Kidney (tissue), 14 donors: Measurements from ENCODE around the gene CRYZL1. TPM values are rescaled to one million over a fixed set of nuclear protein-coding genes. Genes with fewer than 3 reads are reported as not detected.

Experiments used
- DNase-seq, 5 donors: peaks; one replicate each; pipeline ENCODE4 v3.0.0-alpha.2; 2013 to 2020
- FAIRE-seq: peaks from 2 replicates; lab custom pipeline; 2012; peaks lifted over from hg19 to GRCh38; lab: Jason Lieb, UNC
- H3K27ac ChIP-seq, 2 donors: one replicate each; pipeline ENCODE4 v1.7.0; 2013; ENCODE audit warnings: low read depth in 2 of 2, low read length in 2 of 2, inconsistent platforms in 1 of 2
- H3K27me3 ChIP-seq: one replicate; pipeline ENCODE4 v1.7.1; 2013; ENCODE audit warnings: low read length, inconsistent platforms; ENCODE audit not compliant: control insufficient read depth, insufficient read depth
- H3K36me3 ChIP-seq, 3 donors: one replicate each; pipeline versions ENCODE4 v1.7.0 to v1.7.1; 2013; ENCODE audit warnings: low read length in 3 of 3, control low read depth in 1 of 3, inconsistent platforms in 1 of 3; ENCODE audit not compliant: insufficient read depth in 3 of 3, control insufficient read depth in 2 of 3
- H3K4me1 ChIP-seq, 3 donors: one replicate each; pipeline versions ENCODE4 v1.7.0 to v1.7.1; 2013; ENCODE audit warnings: low read length in 3 of 3, inconsistent platforms in 1 of 3, low read depth in 1 of 3; ENCODE audit not compliant: control insufficient read depth in 2 of 3, insufficient read depth in 2 of 3
- H3K4me3 ChIP-seq, 3 donors: one replicate each; pipeline versions ENCODE4 v1.7.0 to v1.8.1; 2013; ENCODE audit warnings: low read length in 3 of 3, control low read depth in 1 of 3, inconsistent platforms in 1 of 3
- H3K9ac ChIP-seq, 3 donors: one replicate each; pipeline versions ENCODE4 v1.7.0 to v1.7.1; 2013; ENCODE audit warnings: low read length in 3 of 3, control low read depth in 1 of 3, inconsistent platforms in 1 of 3
- H3K9me3 ChIP-seq, 3 donors: one replicate each; pipeline versions ENCODE4 v1.7.0 to v1.7.1; 2013; ENCODE audit warnings: low read length in 3 of 3, control low read depth in 1 of 3, inconsistent platforms in 1 of 3; ENCODE audit not compliant: control insufficient read depth in 2 of 3, insufficient read depth in 1 of 3
- CTCF ChIP-seq: IDR thresholded peaks from 3 replicates; pipeline ENCODE4 v1.5.1; 2012; ENCODE audit warnings: mild to moderate bottlenecking, moderate library complexity, borderline replicate concordance; ENCODE audit not compliant: insufficient read depth; ENCODE audit errors: extremely low read depth
- intact Hi-C: fragments of 100-400 bp; cut with DNase I; formaldehyde crosslinking; loops from one replicate; pipeline ENCODE4 v1.11.1; 2022
- polyA plus RNA-seq: library from polyadenylated mRNA; stranded (reverse); fragments of 350-450 nt; fragmentation: Illumina TruSeq; extraction: RNeasy Lipid Tissue Mini Kit (QIAGEN cat#74804); gene quantifications from one replicate; pipeline ENCODE4 v1.2.3, GENCODE V29; 2014; ENCODE audit warnings: low read depth, low replicate concordance; ENCODE audit not compliant: insufficient read depth
- total RNA-seq: library from RNA; stranded (reverse); fragmentation: NEBNext Ultra II Directional; extraction: Animal tissue kit (Norgen Biotek cat#: 25700); gene quantifications from one replicate; pipeline ENCODE4 v1.2.1, GENCODE V29; 2021
- donor health status: control.
- donor health status: control.
- donor health status: control.
- donor health status: control.
- donor health status: control.
- donor health status: DM: yes; HTN: yes; CAD: no.
- donor health status: Normal renal cell carcinoma (clear cell type).

The CRYZL1 gene
- total and polyA plus RNA-seq, 2 donors from 2014 or later: 34.1 to 40.8 TPM

GRCh38 chr21:33566514-33566913 is 75.0 kb downstream of the CRYZL1 start:
- Histone ChIP-seq H3K27me3 (no peaks in the 10 kb centered on the region), H3K9me3 (no peaks in the 10 kb centered on the region), H3K4me3 (no peak overlapping the region), H3K36me3 (peaks cover 0 to 44% (median 18%) of the 10 kb centered on the region in 3 donors), H3K4me1 (no peaks in the 10 kb centered on the region), H3K9ac (no peak overlapping the region), H3K27ac (no peak overlapping the region)
- FAIRE-seq (no peak), DNase-seq (no peak)
- intact Hi-C loops: no loop called here
- TF ChIP-seq CTCF: no peak

GRCh38 chr21:33562389-33562788 is 79.2 kb downstream of the CRYZL1 start:
- Histone ChIP-seq H3K27ac (no peak overlapping the region), H3K4me1 (no peaks in the 10 kb centered on the region), H3K4me3 (no peak overlapping the region), H3K9me3 (no peaks in the 10 kb centered on the region), H3K27me3 (no peaks in the 10 kb centered on the region), H3K9ac (no peak overlapping the region), H3K36me3 (peaks cover 22 to 57% (median 32%) of the 10 kb centered on the region in 3 donors)
- DNase-seq (no peak), FAIRE-seq (no peak)
- intact Hi-C loops: no loop called here
- TF ChIP-seq CTCF: no peak

GRCh38 chr21:33561373-33561772 is 80.2 kb downstream of the CRYZL1 start:
- H3K36me3 ChIP-seq: peaks cover 24 to 57% (median 38%) of the 10 kb centered on the region in 3 donors

More at GRCh38 chr21:33561373-33561772, 80.2 kb downstream of the CRYZL1 start:
- intact Hi-C loops: no loop called here
- no peak for TF ChIP-seq CTCF
- H3K27me3 ChIP-seq: no peaks in the 10 kb centered on the region
- H3K9me3 ChIP-seq: no peaks in the 10 kb centered on the region
- FAIRE-seq: no peak
- no peak overlapping the region for H3K9ac ChIP-seq
- no peak overlapping the region for H3K4me3 ChIP-seq
- no peak for DNase-seq
- H3K4me1 ChIP-seq: no peaks in the 10 kb centered on the region
- no peak overlapping the region for H3K27ac ChIP-seq
